Liver (tissue), 9 donors: ENCODE results near the gene KIAA0930. TPM values are rescaled to one million over a fixed set of nuclear protein-coding genes. Genes with fewer than 3 reads are reported as not detected.

Source experiments
- DNase-seq: peaks from one replicate; pipeline ENCODE4 v3.0.0-alpha.2; 2017; ENCODE audit warnings: low spot score
- H3K27ac ChIP-seq, 2 donors: one replicate each; pipeline ENCODE4 v1.7.0; 2013; ENCODE audit warnings: inconsistent platforms in 2 of 2, low read length in 2 of 2, control low read depth in 1 of 2, low read depth in 1 of 2, mild to moderate bottlenecking in 1 of 2
- H3K27me3 ChIP-seq, 4 donors: one replicate each; pipeline versions ENCODE4 v1.6.1 to v1.7.0; 2013; ENCODE audit warnings: low read length in 3 of 4, inconsistent platforms in 1 of 4, mild to moderate bottlenecking in 1 of 4, moderate library complexity in 1 of 4; ENCODE audit not compliant: control insufficient read depth in 4 of 4, insufficient read depth in 4 of 4
- H3K36me3 ChIP-seq, 4 donors: one replicate each; pipeline versions ENCODE4 v1.6.1 to v1.7.0; 2013; ENCODE audit warnings: low read length in 3 of 4, mild to moderate bottlenecking in 3 of 4, low read depth in 1 of 4, moderate library complexity in 1 of 4; ENCODE audit not compliant: control insufficient read depth in 4 of 4, insufficient read depth in 3 of 4
- H3K4me1 ChIP-seq, 4 donors: one replicate each; pipeline versions ENCODE4 v1.6.1 to v1.7.0; 2013; ENCODE audit warnings: low read length in 3 of 4, mild to moderate bottlenecking in 3 of 4, moderate library complexity in 1 of 4; ENCODE audit not compliant: control insufficient read depth in 4 of 4, insufficient read depth in 4 of 4
- H3K4me3 ChIP-seq, 3 donors: one replicate each; pipeline versions ENCODE4 v1.6.1 to v1.7.0; 2013; ENCODE audit warnings: low read length in 3 of 3, control low read depth in 1 of 3, low read depth in 1 of 3, mild to moderate bottlenecking in 1 of 3
- H3K9ac ChIP-seq, 2 donors: one replicate each; pipeline ENCODE4 v1.7.0; 2013; ENCODE audit warnings: low read length in 2 of 2, mild to moderate bottlenecking in 2 of 2, moderate library complexity in 2 of 2, control low read depth in 1 of 2, low read depth in 1 of 2
- H3K9me3 ChIP-seq, 4 donors: one replicate each; pipeline versions ENCODE4 v1.6.1 to v1.7.0; 2013; ENCODE audit warnings: low read length in 3 of 4; ENCODE audit not compliant: control insufficient read depth in 4 of 4
- EGR1 ChIP-seq, 2 donors: IDR thresholded peaks; 2 replicates each; pipeline ENCODE4 v1.6.1; 2016 to 2018; ENCODE audit warnings: antibody characterized with exemption in 2 of 2, low read depth in 2 of 2
- FOXA1 ChIP-seq: IDR thresholded peaks from 2 replicates; pipeline ENCODE4 v1.6.1; 2016; ENCODE audit warnings: antibody characterized with exemption
- GABPA ChIP-seq, 2 donors: IDR thresholded peaks in 1 of 2; conservative IDR thresholded peaks in 1 of 2; 2 replicates each; pipeline ENCODE4 v1.6.1; 2016; ENCODE audit warnings: antibody characterized with exemption in 2 of 2, mild to moderate bottlenecking in 1 of 2, moderate library complexity in 1 of 2
- HNF4A ChIP-seq, 2 donors: conservative IDR thresholded peaks; 2 replicates each; pipeline ENCODE4 v1.6.1; 2016; ENCODE audit warnings: antibody characterized with exemption in 2 of 2, mild to moderate bottlenecking in 2 of 2
- JUND ChIP-seq, 2 donors: IDR thresholded peaks; 2 replicates each; pipeline ENCODE4 v1.6.1; 2016; ENCODE audit warnings: antibody characterized with exemption in 2 of 2
- NR2F2 ChIP-seq: IDR thresholded peaks from 2 replicates; pipeline ENCODE4 v1.6.1; 2016; ENCODE audit warnings: antibody characterized with exemption
- RAD21 ChIP-seq, 2 donors: IDR thresholded peaks; 2 replicates each; pipeline ENCODE4 v1.6.1; 2016; ENCODE audit warnings: antibody characterized with exemption in 2 of 2, mild to moderate bottlenecking in 2 of 2
- RXRA ChIP-seq, 2 donors: IDR thresholded peaks; 2 replicates each; pipeline ENCODE4 v1.6.1; 2017 to 2018; ENCODE audit warnings: antibody characterized with exemption in 2 of 2, mild to moderate bottlenecking in 1 of 2
- SP1 ChIP-seq: IDR thresholded peaks from 2 replicates; pipeline ENCODE4 v1.6.1; 2018; ENCODE audit warnings: antibody characterized with exemption, mild to moderate bottlenecking
- TAF1 ChIP-seq: conservative IDR thresholded peaks from 2 replicates; pipeline ENCODE4 v1.6.1; 2016; ENCODE audit warnings: antibody characterized with exemption, mild to moderate bottlenecking
- YY1 ChIP-seq: IDR thresholded peaks from 2 replicates; pipeline ENCODE4 v1.6.1; 2016; ENCODE audit warnings: antibody characterized with exemption, mild to moderate bottlenecking
- WGBS: extraction: QIAGEN DNeasy Blood & Tissue Kit; methylation state at CpG from one replicate; pipeline ENCODE4 v1.1.7; 2013; 5-methylcytosine and 5-hydroxymethylcytosine counted together
- polyA plus RNA-seq, 2 donors: library from polyadenylated mRNA; stranded (reverse) in 1 of 2; unstranded in 1 of 2; fragments of 200-250 nt in 1 of 2; fragments of >200 nt in 1 of 2; fragmentation: Nextera tagmentation in 1 of 2; extraction: Ambion mirVana in 1 of 2; gene quantifications; one replicate each; pipeline versions ENCODE4 v1.2.1 to v1.2.3, GENCODE V29; 2013 to 2015
- total RNA-seq, 2 donors: library from RNA; depleted of rRNA; stranded (reverse); fragments of >200 nt; gene quantifications; one replicate each; pipeline ENCODE4 v1.2.3, GENCODE V29; 2014
- TF ChIP-seq, protein P1 (sequence below): IDR thresholded peaks from 2 replicates; pipeline ENCODE4 v1.6.1; 2016; ENCODE audit warnings: antibody characterized with exemption
- TF ChIP-seq, protein P2 (sequence below): IDR thresholded peaks from 2 replicates; pipeline ENCODE4 v1.6.1; 2016; ENCODE audit warnings: antibody characterized with exemption
- TF ChIP-seq, protein P3 (sequence below): fragments of 150-350 bp; IDR thresholded peaks from 2 replicates; pipeline ENCODE4 v1.5.1; 2017; ENCODE audit warnings: improper control_type of control experiment, low read depth, low read length; ENCODE audit not compliant: missing input control
- TF ChIP-seq, protein P4 (sequence below): IDR thresholded peaks from 2 replicates; pipeline ENCODE4 v1.6.1; 2016; ENCODE audit warnings: antibody characterized with exemption
- TF ChIP-seq, protein P5 (sequence below): IDR thresholded peaks from 2 replicates; pipeline ENCODE4 v1.6.1; 2016; ENCODE audit warnings: antibody characterized with exemption, mild to moderate bottlenecking
- donor health status: healthy.
- donor health status: healthy.
- donor health status: healthy.
- donor health status: healthy.
- donor health status: healthy.

The KIAA0930 gene
- total and polyA plus RNA-seq, 4 donors: 6.1 to 30.0 (median 17.6) TPM

DNA sequence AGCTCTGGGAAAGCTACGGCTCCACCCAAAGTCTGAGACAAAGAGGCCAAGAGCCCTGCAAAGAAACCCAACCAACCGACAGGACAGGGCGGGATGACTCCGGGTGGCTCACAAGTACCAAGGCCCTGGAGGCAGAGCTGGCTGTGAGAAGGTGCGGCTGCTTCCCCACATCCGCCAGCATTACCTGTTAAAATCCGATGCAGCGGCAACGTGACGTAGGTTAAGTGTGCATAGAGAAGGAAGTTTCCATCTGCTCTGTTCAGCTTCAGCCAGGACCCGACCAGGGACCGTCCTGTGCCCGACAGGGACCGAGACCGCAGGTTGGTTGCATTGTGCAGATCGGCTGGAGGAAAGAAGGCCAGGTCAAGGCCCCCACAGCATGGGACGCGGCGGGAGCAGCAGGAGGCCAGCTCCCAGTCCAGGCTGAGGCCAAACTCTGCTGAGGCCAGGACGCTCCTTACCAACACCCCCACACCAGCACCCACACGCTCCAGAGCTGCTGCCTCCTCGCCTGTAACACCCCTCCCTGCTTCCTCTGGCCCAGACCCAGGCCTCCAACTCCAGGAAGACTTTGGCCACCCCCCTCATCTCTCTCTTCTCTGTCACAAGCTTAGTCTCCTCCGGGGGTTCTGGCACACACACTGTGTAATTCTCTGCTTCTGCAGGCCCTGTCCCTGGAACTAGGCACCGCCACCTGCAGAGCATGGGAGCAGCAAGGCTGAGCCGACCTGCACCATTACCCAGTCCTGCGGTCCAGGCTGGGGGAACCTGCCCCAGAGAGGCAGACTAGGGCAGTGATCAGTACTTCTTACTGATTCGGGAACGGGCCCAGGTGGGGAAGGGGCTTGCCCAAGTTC is 42.9 kb downstream of the KIAA0930 start:
- WGBS: 94% methylated on average over 28 of the region's 28 CpGs
- DNase-seq: no peak
- TF ChIP-seq SP1 (no peak), HNF4A (conservative IDR thresholded peaks at IDR 0.05) (no peak), FOXA1 (no peak), RXRA (IDR thresholded peaks at IDR 0.05) (no peak)
- TF ChIP-seq, protein P1, sequence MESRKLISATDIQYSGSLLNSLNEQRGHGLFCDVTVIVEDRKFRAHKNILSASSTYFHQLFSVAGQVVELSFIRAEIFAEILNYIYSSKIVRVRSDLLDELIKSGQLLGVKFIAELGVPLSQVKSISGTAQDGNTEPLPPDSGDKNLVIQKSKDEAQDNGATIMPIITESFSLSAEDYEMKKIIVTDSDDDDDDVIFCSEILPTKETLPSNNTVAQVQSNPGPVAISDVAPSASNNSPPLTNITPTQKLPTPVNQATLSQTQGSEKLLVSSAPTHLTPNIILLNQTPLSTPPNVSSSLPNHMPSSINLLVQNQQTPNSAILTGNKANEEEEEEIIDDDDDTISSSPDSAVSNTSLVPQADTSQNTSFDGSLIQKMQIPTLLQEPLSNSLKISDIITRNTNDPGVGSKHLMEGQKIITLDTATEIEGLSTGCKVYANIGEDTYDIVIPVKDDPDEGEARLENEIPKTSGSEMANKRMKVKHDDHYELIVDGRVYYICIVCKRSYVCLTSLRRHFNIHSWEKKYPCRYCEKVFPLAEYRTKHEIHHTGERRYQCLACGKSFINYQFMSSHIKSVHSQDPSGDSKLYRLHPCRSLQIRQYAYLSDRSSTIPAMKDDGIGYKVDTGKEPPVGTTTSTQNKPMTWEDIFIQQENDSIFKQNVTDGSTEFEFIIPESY: no peak
- TF ChIP-seq, protein P2, sequence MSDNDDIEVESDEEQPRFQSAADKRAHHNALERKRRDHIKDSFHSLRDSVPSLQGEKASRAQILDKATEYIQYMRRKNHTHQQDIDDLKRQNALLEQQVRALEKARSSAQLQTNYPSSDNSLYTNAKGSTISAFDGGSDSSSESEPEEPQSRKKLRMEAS: no peak

DNA sequence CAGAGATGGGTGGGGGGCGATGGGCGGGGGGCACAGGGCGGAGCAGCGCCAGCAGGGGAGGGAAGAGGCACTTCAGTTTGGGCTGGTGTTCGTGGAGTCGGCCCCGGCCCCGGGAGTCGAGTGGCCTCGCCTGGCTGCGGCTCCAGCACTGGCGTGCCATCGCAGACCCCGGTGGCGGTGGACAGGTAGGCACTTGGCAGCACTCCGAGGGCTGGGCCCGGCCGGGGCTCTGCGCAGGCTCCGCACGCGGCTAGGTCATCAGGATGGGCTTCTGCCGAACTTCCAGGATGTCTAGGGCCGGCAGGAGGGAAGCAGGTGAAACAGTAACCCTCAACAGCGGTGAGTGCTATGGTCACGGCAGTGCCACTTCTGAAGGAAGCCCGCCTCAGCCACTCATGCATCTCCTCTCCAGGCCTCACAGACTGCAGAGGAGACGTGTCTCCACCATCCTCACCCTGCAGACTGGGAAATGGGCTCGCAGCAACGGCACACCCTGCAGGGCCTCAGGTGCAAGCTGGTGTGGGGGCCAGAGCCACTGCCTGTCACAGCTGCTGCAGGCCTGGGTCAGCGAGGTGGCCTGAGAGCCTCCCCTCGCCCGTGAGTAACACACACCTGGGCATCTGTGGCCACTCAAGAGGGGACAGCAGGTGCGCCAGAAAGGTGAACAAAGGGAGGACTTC is 43.6 kb downstream of the KIAA0930 start:
- TF ChIP-seq RAD21 (IDR thresholded peaks at IDR 0.05): no peak
- TF ChIP-seq TAF1: no peak
- no peak for TF ChIP-seq JUND (IDR thresholded peaks at IDR 0.05)
- no peak for TF ChIP-seq YY1
- TF ChIP-seq, protein P3, sequence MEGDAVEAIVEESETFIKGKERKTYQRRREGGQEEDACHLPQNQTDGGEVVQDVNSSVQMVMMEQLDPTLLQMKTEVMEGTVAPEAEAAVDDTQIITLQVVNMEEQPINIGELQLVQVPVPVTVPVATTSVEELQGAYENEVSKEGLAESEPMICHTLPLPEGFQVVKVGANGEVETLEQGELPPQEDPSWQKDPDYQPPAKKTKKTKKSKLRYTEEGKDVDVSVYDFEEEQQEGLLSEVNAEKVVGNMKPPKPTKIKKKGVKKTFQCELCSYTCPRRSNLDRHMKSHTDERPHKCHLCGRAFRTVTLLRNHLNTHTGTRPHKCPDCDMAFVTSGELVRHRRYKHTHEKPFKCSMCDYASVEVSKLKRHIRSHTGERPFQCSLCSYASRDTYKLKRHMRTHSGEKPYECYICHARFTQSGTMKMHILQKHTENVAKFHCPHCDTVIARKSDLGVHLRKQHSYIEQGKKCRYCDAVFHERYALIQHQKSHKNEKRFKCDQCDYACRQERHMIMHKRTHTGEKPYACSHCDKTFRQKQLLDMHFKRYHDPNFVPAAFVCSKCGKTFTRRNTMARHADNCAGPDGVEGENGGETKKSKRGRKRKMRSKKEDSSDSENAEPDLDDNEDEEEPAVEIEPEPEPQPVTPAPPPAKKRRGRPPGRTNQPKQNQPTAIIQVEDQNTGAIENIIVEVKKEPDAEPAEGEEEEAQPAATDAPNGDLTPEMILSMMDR: no peak
- TF ChIP-seq SP1: no peak
- TF ChIP-seq GABPA (IDR thresholded peaks at IDR 0.05 in 1 of 2, conservative IDR thresholded peaks at IDR 0.05 in 1 of 2): no peak
- no peak for TF ChIP-seq EGR1 (IDR thresholded peaks at IDR 0.05; ENCODE audit: low read depth in 2 of 2)
- TF ChIP-seq, protein P4, sequence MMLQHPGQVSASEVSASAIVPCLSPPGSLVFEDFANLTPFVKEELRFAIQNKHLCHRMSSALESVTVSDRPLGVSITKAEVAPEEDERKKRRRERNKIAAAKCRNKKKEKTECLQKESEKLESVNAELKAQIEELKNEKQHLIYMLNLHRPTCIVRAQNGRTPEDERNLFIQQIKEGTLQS: no peak
- no peak for TF ChIP-seq HNF4A (conservative IDR thresholded peaks at IDR 0.05)
- TF ChIP-seq, protein P5, sequence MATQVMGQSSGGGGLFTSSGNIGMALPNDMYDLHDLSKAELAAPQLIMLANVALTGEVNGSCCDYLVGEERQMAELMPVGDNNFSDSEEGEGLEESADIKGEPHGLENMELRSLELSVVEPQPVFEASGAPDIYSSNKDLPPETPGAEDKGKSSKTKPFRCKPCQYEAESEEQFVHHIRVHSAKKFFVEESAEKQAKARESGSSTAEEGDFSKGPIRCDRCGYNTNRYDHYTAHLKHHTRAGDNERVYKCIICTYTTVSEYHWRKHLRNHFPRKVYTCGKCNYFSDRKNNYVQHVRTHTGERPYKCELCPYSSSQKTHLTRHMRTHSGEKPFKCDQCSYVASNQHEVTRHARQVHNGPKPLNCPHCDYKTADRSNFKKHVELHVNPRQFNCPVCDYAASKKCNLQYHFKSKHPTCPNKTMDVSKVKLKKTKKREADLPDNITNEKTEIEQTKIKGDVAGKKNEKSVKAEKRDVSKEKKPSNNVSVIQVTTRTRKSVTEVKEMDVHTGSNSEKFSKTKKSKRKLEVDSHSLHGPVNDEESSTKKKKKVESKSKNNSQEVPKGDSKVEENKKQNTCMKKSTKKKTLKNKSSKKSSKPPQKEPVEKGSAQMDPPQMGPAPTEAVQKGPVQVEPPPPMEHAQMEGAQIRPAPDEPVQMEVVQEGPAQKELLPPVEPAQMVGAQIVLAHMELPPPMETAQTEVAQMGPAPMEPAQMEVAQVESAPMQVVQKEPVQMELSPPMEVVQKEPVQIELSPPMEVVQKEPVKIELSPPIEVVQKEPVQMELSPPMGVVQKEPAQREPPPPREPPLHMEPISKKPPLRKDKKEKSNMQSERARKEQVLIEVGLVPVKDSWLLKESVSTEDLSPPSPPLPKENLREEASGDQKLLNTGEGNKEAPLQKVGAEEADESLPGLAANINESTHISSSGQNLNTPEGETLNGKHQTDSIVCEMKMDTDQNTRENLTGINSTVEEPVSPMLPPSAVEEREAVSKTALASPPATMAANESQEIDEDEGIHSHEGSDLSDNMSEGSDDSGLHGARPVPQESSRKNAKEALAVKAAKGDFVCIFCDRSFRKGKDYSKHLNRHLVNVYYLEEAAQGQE: no peak
- no peak for TF ChIP-seq FOXA1
- TF ChIP-seq NR2F2: no peak
- TF ChIP-seq, protein P1: no peak
- H3K9me3 ChIP-seq: no peaks in the 10 kb centered on the region
- no peak overlapping the region for H3K27ac ChIP-seq
- peaks cover 10 to 49% (median 24%) of the 10 kb centered on the region in 4 donors for H3K36me3 ChIP-seq
- no peaks in the 10 kb centered on the region for H3K27me3 ChIP-seq
- WGBS: 95% methylated on average over 34 of the region's 34 CpGs
- DNase-seq: no peak
- no peak overlapping the region for H3K9ac ChIP-seq
- H3K4me1 ChIP-seq: no peaks in the 10 kb centered on the region
- H3K4me3 ChIP-seq: no peak overlapping the region

More for the DNA sequence above, 42.9 kb downstream of the KIAA0930 start:
- H3K27ac ChIP-seq: no peak overlapping the region
- H3K4me3 ChIP-seq: no peak overlapping the region
- H3K36me3 ChIP-seq: peaks cover 14 to 55% (median 26%) of the 10 kb centered on the region in 4 donors
- H3K27me3 ChIP-seq: no peaks in the 10 kb centered on the region
- H3K4me1 ChIP-seq: no peaks in the 10 kb centered on the region
- no peak overlapping the region for H3K9ac ChIP-seq
- no peaks in the 10 kb centered on the region for H3K9me3 ChIP-seq
